CD4-positive, alpha-beta T cell treated with Interleukin-6 for 4 hours (primary cell): Measurements from ENCODE around the gene SYNGR1.
A peak's percentile ranks its signal among the peaks of the same experiment; 100 is the strongest.

ENCODE experiments used
- DNase-seq: peaks from one replicate; pipeline ENCODE4 v3.0.0-alpha.2; 2020; ENCODE audit warnings: mixed read lengths

SYNGR1 gene, protein sequence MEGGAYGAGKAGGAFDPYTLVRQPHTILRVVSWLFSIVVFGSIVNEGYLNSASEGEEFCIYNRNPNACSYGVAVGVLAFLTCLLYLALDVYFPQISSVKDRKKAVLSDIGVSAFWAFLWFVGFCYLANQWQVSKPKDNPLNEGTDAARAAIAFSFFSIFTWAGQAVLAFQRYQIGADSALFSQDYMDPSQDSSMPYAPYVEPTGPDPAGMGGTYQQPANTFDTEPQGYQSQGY

DNA sequence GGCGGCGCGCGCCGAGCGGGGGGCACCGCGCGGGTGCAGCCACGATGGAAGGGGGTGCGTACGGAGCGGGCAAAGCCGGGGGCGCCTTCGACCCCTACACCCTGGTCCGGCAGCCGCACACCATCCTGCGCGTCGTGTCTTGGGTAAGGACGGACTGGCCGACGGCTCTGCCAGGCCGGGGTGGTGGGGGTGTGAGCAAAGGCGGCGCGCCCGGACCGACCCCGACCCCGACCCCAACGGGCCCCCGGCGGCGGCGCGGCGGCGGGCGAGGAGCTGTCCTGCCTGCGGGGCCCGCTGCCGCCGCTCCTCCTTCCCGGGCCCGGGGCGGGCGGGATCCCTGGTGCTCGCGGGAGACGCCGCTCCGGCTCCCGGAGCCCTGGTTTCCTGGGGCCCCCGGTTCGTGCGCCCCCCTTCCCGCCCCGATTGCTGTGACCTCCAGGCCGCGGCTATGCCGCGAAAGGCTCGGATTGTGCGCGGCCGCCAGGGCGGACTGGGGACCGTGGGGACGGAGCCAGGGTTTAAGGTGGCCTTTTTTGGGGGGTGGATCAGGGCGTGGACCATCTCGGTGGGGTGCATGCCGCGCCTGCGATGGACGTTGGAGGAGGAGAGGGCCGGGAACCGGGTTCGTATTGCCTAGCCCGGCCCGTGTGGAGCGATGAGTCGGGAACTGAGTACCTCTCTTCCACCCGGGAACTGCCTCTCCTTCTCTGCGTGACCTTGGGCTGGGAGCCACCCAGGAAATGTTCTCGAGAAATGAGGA lies at the start of gene SYNGR1:
SYNGR1 (plus strand) TSS at position 25 of the 760 bp plus-strand sequence; CDS start at position 45, 20 bp downstream.
- peak; percentile 13 for DNase-seq

- DNase-seq, result no peak
These were observed 49.5 kb upstream of the SYNGR1 start for GRCh38 chr22:39300186-39300830.

- DNase-seq, result no peak
These were observed 48.7 kb upstream of the SYNGR1 start for GRCh38 chr22:39301108-39301507.

GRCh38 chr22:39301926-39302325 lies 47.9 kb upstream of the SYNGR1 start:
- DNase-seq, result no peak

DNA sequence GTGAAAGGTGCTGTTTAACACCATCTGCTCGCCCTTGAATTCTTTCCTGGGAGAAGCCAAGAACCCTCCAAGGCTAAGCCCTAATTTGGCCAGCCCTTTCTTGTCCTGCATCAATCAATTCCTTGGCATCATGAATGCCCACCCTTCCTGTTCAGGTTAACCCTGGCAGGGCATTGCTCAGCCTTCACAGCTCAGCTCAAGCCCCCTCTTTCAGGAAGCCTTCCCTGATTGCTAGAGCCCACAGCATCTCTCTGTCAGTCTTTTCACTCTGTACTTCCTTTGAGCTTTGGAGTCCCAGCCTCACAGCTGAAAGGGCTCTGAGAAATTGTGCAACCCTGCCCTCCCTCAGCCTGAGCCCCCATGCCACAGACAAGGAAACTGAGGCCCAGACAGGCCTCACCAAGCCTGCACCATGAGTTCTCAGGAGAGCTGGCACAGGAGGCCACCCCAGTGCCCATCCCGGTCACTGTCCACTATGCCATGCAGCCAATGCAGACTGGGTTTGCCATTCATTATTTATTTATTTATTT lies 47.3 kb upstream of the SYNGR1 start:
- DNase-seq, result no peak

GRCh38 chr22:39303358-39303757 lies 46.4 kb upstream of the SYNGR1 start:
- no peak for DNase-seq

DNA sequence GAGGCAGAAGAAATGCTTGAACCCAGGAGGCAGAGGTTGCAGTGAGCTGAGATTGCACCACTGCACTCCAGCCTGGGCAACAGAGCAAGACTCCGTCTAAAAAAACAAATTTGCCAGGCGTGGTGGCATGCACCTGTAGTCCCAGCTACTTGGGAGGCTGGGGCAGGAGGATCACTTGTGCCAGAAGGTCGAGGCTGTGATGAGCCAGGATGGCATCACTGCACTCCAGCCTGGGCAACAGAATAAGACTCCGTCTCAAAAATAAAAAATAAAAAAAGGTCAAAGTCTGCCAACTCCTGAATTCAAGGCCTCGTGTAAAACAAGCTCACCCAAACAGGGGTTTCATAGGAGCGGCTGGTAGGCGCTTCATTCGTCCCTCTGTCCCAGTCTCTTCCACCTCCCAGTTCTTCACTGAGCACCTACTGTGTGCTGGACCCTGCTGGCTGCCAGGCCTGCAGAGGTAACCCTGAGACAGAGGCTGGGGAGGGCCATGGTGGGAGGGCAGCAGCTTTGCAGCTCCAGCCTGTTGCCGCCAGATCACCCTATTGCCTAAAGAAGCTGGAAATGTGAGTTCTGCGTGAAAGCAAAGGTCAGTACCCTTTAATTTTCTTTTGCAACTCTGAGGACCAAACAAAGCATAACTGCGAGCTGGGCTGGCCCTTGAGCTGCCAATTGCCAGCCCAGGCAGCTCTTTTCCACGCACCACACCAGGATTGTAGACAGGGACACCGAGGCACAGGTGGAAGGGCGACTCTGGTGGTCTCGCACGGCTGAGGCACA lies 45.7 kb upstream of the SYNGR1 start:
- DNase-seq, result no peak

DNA sequence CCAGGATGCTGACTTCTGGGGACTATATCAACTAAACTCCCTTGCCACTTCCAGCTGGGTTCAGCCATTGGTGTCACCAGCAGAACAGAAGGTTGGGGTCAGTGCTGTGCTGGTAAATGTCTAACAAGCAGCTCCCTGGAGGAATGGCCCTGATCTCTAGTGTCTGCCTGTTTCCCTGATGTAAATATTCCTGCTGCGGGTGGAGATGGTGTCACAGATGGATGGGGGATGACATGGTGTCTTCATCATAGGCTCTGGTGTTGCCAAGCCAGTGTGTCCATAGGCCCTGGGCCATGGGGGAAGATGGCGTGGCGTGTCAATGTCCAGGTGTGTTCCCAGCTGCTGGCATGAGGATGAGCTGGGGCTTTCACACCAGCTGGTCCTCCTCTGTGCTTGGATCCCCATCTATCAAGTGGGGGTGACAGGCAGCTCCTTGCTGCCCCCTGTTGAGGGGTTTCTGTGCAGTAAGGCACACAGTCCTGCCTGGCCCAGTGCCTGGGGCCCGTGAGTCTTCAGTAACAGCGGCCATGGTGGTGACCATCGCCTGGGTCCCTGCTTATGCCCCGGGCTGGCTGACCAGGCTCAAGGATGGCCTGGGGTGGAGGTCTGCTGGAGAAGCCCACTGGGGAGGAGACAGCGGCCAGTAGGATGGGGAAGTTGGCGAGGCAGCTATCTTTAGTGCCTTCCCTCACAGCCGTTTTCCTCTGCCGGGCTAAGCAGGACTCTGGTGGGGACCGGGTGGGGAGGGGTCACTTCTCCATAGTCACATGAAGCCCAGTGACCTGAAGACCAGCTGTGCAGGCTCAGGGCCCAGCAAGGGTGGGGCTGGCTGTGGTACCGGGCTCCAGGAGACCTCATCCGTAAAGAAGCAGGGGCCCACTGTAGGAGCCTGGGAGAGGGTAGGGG lies 43.1 kb upstream of the SYNGR1 start:
- DNase-seq, result peak; percentile 74

- DNase-seq, result no peak
These were observed 41.0 kb upstream of the SYNGR1 start for GRCh38 chr22:39308614-39309363.

- no peak for DNase-seq
These were observed 40.4 kb upstream of the SYNGR1 start for GRCh38 chr22:39309364-39309861.

DNA sequence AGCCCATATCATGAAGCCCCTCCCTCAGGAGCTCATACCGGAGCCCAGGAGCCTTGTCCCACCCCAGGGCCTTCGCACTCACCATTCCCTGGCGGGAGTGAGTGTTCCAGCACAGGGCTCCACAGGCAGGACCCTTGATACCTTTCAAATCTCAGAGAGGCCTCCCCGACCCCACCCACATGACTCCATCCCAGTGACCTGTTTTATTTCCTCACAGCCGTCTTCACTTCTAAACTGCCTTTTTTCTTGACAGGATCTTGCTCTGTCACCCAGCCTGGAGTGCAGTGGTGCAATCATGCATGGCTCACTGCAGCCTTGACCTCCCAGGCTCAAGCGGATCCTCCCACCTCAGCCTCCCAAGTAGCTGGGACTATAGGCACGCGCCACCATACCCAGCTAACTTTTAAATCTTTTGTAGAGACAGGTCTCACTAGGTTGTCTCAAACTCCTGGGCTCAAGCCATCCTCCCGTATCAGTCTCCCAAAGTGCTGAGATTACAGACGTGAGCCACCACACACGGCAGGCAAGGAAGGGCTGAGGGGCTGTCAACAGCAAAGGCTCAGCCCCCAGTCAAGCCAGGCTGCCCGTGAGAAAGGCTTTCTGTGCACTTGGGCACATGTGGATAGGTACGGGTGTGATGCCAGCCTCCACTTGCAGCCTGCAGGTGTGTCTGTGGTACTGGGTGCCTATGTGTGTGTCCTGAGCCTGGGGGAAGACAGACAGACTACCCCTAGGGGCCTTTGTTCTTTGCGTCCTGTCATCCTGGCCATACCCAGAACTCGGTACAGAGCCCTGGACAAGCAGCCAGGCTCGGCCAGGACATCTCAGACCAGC lies 39.7 kb upstream of the SYNGR1 start:
- DNase-seq, result no peak

GRCh38 chr22:39311592-39312400 lies 38.0 kb upstream of the SYNGR1 start:
- DNase-seq, result no peak

DNA sequence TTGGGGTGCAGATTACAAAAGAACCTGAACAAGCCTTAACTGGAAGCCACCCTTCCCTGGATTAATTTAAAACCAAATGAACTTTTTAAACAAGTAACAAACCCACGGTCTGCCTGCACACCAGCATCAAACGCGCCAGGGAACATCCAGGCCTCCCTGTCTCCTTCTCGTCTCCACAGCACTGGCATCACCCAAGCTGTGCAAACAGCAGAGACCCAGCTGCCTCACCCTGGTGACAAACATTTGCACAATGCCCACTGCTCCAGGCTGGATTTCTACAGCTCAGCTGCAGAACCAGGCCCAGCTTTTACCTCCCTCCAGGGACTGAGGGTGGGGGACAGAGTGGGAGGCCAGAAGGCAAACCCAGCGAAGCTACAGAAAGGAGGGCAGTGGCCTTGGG lies 37.4 kb upstream of the SYNGR1 start:
- DNase-seq, result no peak

GRCh38 chr22:39313258-39314001 lies 36.4 kb upstream of the SYNGR1 start:
- no peak for DNase-seq

- no peak for DNase-seq
These were observed 35.4 kb upstream of the SYNGR1 start for GRCh38 chr22:39314251-39314971.

- no peak for DNase-seq
These were observed 34.4 kb upstream of the SYNGR1 start for GRCh38 chr22:39315389-39315788.

- peak; percentile 82 for DNase-seq
These were observed 33.2 kb upstream of the SYNGR1 start for GRCh38 chr22:39316440-39317083.
